GM18909 (cell line): Measurements from ENCODE around the gene NCOA5.
"Not testable (repeated sequence)": the region's sequence is repeated elsewhere in the genome, so short reads cannot be mapped to it uniquely, and the experiment has no call there.

ENCODE experiments used
- ATAC-seq: cut with Tn5 transposase; IDR thresholded peaks from one replicate; pipeline ENCODE4 v1.9.1; 2021; ENCODE audit warnings: mild to moderate bottlenecking; ENCODE audit not compliant: unreplicated experiment, poor library complexity

Gene NCOA5

GRCh38 chr20:46121184-46121930 is 31.6 kb upstream of the NCOA5 start:
- ATAC-seq: no peak

GRCh38 chr20:46120136-46120535 is 30.4 kb upstream of the NCOA5 start:
- no peak for ATAC-seq

- no peak for ATAC-seq
Measured at GRCh38 chr20:46119547-46119946, 29.8 kb upstream of the NCOA5 start.

GRCh38 chr20:46119028-46119546 is 29.3 kb upstream of the NCOA5 start:
- peak; percentile 43 for ATAC-seq

GRCh38 chr20:46118481-46119020 is 28.8 kb upstream of the NCOA5 start:
- ATAC-seq: peak; percentile 54

GRCh38 chr20:46117704-46118467 is 28.1 kb upstream of the NCOA5 start, which contains the start of gene CD40:
CD40 (plus strand) TSS chr20:46118314; CDS start chr20:46118344, 30 bp downstream.
- peak; percentile 79 for ATAC-seq

GRCh38 chr20:46114449-46114848 is 24.7 kb upstream of the NCOA5 start:
- ATAC-seq: no peak

- ATAC-seq: no peak
Measured at GRCh38 chr20:46113113-46113470, 23.3 kb upstream of the NCOA5 start.

GRCh38 chr20:46112430-46113112 is 22.8 kb upstream of the NCOA5 start:
- ATAC-seq: no peak

GRCh38 chr20:46111836-46112212 is 22.1 kb upstream of the NCOA5 start:
- no peak for ATAC-seq

GRCh38 chr20:46111028-46111835 is 21.5 kb upstream of the NCOA5 start:
- ATAC-seq: peak; percentile 52

- no peak for ATAC-seq
Measured at GRCh38 chr20:46108976-46109375, 19.2 kb upstream of the NCOA5 start.

GRCh38 chr20:46108435-46108841 is 18.7 kb upstream of the NCOA5 start:
- peak; percentile 81 for ATAC-seq

- no peak for ATAC-seq
Measured at GRCh38 chr20:46107061-46107460, 17.3 kb upstream of the NCOA5 start.

GRCh38 chr20:46104262-46104661 is 14.5 kb upstream of the NCOA5 start:
- no peak for ATAC-seq

GRCh38 chr20:46102940-46103339 is 13.2 kb upstream of the NCOA5 start:
- no peak for ATAC-seq

GRCh38 chr20:46101957-46102356 is 12.2 kb upstream of the NCOA5 start:
- no peak for ATAC-seq

GRCh38 chr20:46100988-46101387 is 11.2 kb upstream of the NCOA5 start:
- ATAC-seq: no peak

GRCh38 chr20:46100444-46100843 is 10.7 kb upstream of the NCOA5 start:
- ATAC-seq: not testable (repeated sequence)
